Measurements from ENCODE around the gene HSPG2.
"Not testable (repeated sequence)": the region's sequence is repeated elsewhere in the genome, so short reads cannot be mapped to it uniquely, and the experiment has no call there.

HSPG2 gene

GRCh38 chr1:21974699-21975098, 37.6 kb upstream of the HSPG2 start:
- not testable (repeated sequence) for H3K9me3 ChIP-seq (ENCODE audit: control insufficient read depth in 1 of 2, low read length in 2 of 2); H3K27me3 ChIP-seq (ENCODE audit: control insufficient read depth in 1 of 2, insufficient read depth in 2 of 2, low read length in 2 of 2); H3K9ac ChIP-seq (ENCODE audit: low read depth in 1 of 2, low read length in 2 of 2); H3K27ac ChIP-seq (ENCODE audit: low read depth, low read length); H3K4me3 ChIP-seq (ENCODE audit: low read depth in 1 of 2, low read length in 2 of 2); H3K36me3 ChIP-seq (ENCODE audit: control insufficient read depth in 1 of 2, insufficient read depth in 2 of 2, low read length in 2 of 2)
- peaks cover 6 to 11% of the 10 kb centered on the region in 2 donors for H3K4me1 ChIP-seq (ENCODE audit: control insufficient read depth in 1 of 2, insufficient read depth in 2 of 2, low read length in 2 of 2)

DNA sequence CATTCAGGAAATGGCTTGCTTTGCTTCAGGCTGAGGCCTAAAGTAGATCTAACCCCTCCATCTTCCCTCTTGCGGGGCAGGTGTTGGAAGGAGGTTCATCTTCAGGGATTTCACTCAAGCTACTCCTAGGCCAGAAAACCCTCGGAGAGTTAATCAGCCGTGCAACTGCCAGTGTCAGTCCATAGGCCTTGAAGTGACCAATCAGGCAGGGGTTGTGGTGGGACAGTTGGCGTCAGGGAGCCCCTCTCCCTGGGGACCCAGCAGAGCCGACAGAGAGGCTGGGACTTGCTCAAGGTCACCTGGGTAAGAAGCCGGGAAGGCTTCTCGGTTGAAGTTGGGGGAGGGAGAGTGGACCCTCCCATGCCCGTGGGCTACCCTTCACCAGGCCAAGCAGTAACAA, 36.8 kb upstream of the HSPG2 start:
- not testable (repeated sequence) for H3K4me3 ChIP-seq (ENCODE audit: low read depth in 1 of 2, low read length in 2 of 2); H3K9me3 ChIP-seq (ENCODE audit: control insufficient read depth in 1 of 2, low read length in 2 of 2); H3K36me3 ChIP-seq (ENCODE audit: control insufficient read depth in 1 of 2, insufficient read depth in 2 of 2, low read length in 2 of 2); H3K27ac ChIP-seq (ENCODE audit: low read depth, low read length); H3K27me3 ChIP-seq (ENCODE audit: control insufficient read depth in 1 of 2, insufficient read depth in 2 of 2, low read length in 2 of 2); H3K9ac ChIP-seq (ENCODE audit: low read depth in 1 of 2, low read length in 2 of 2)
- peaks cover 6 to 11% of the 10 kb centered on the region in 2 donors for H3K4me1 ChIP-seq (ENCODE audit: control insufficient read depth in 1 of 2, insufficient read depth in 2 of 2, low read length in 2 of 2)

DNA sequence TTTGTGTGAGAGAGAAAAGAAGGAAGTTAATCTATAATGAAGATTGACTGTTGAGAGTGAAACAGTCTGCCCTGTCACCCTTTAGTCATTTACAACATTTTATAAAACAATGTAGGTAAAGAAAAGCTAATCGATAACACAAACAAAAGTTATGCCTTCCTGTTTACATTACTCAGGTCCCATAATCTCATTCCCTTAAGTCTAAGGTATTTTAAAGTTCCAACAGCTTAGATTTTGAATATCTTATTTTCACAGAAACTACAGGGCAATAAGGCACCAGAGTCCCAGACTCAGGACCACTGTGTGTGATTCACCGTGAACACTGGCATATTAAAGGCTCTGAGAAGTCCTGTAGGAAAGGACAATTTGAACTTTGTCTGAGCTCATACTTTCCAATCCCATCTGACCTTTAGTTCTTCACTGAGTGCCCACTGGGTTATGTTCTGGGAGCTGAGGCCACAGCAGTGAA, 35.9 kb upstream of the HSPG2 start:
- H3K27me3 ChIP-seq (ENCODE audit: control insufficient read depth in 1 of 2, insufficient read depth in 2 of 2, low read length in 2 of 2); H3K9ac ChIP-seq (ENCODE audit: low read depth in 1 of 2, low read length in 2 of 2); H3K4me3 ChIP-seq (ENCODE audit: low read depth in 1 of 2, low read length in 2 of 2); H3K36me3 ChIP-seq (ENCODE audit: control insufficient read depth in 1 of 2, insufficient read depth in 2 of 2, low read length in 2 of 2); H3K9me3 ChIP-seq (ENCODE audit: control insufficient read depth in 1 of 2, low read length in 2 of 2): not testable (repeated sequence)
- Histone ChIP-seq H3K4me1 (ENCODE audit: control insufficient read depth in 1 of 2, insufficient read depth in 2 of 2, low read length in 2 of 2) (peaks cover 6 to 11% of the 10 kb centered on the region in 2 donors), H3K27ac (ENCODE audit: low read depth, low read length) (peak overlapping the region; percentile 58)

- not testable (repeated sequence) for H3K27ac ChIP-seq (ENCODE audit: low read depth, low read length); H3K9ac ChIP-seq (ENCODE audit: low read depth in 1 of 2, low read length in 2 of 2); H3K9me3 ChIP-seq (ENCODE audit: control insufficient read depth in 1 of 2, low read length in 2 of 2); H3K27me3 ChIP-seq (ENCODE audit: control insufficient read depth in 1 of 2, insufficient read depth in 2 of 2, low read length in 2 of 2); H3K36me3 ChIP-seq (ENCODE audit: control insufficient read depth in 1 of 2, insufficient read depth in 2 of 2, low read length in 2 of 2); H3K4me3 ChIP-seq (ENCODE audit: low read depth in 1 of 2, low read length in 2 of 2)
- peaks cover 6 to 11% of the 10 kb centered on the region in 2 donors for H3K4me1 ChIP-seq (ENCODE audit: control insufficient read depth in 1 of 2, insufficient read depth in 2 of 2, low read length in 2 of 2)
Measured at GRCh38 chr1:21970523-21970922, 33.4 kb upstream of the HSPG2 start.

GRCh38 chr1:21969066-21969465, 32.0 kb upstream of the HSPG2 start:
- not testable (repeated sequence) for H3K4me3 ChIP-seq (ENCODE audit: low read depth in 1 of 2, low read length in 2 of 2); H3K9ac ChIP-seq (ENCODE audit: low read depth in 1 of 2, low read length in 2 of 2); H3K36me3 ChIP-seq (ENCODE audit: control insufficient read depth in 1 of 2, insufficient read depth in 2 of 2, low read length in 2 of 2); H3K27me3 ChIP-seq (ENCODE audit: control insufficient read depth in 1 of 2, insufficient read depth in 2 of 2, low read length in 2 of 2); H3K27ac ChIP-seq (ENCODE audit: low read depth, low read length); H3K9me3 ChIP-seq (ENCODE audit: control insufficient read depth in 1 of 2, low read length in 2 of 2)
- peaks cover 6 to 10% of the 10 kb centered on the region in 2 donors for H3K4me1 ChIP-seq (ENCODE audit: control insufficient read depth in 1 of 2, insufficient read depth in 2 of 2, low read length in 2 of 2)

DNA sequence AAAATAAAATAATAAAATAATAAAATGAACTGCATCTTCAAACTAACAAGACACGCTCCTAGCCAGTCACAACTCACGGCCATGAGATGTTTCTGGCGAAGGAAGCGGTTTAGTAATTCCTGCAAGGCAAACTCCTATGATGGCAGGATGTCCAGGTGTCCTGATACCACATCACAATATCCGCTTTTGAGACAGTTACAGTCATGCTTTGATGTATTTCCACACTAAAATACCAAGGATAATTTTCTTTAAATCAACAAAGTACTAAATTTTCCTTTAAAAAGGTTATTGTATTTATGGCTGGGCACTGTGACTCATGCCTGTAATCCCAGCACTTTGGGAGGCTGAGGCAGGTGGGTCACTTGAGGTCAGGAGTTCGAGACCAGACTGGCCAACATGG, 30.1 kb upstream of the HSPG2 start:
- not testable (repeated sequence) for H3K4me3 ChIP-seq (ENCODE audit: low read depth in 1 of 2, low read length in 2 of 2); H3K36me3 ChIP-seq (ENCODE audit: control insufficient read depth in 1 of 2, insufficient read depth in 2 of 2, low read length in 2 of 2)

GRCh38 chr1:21966247-21967000, 29.3 kb upstream of the HSPG2 start:
- no peaks in the 10 kb centered on the region for H3K36me3 ChIP-seq (ENCODE audit: control insufficient read depth in 1 of 2, insufficient read depth in 2 of 2, low read length in 2 of 2)
- H3K9ac ChIP-seq (ENCODE audit: low read depth in 1 of 2, low read length in 2 of 2): no peak overlapping the region
- no peak overlapping the region for H3K27ac ChIP-seq (ENCODE audit: low read depth, low read length)
- H3K4me1 ChIP-seq (ENCODE audit: control insufficient read depth in 1 of 2, insufficient read depth in 2 of 2, low read length in 2 of 2): no peaks in the 10 kb centered on the region
- H3K27me3 ChIP-seq (ENCODE audit: control insufficient read depth in 1 of 2, insufficient read depth in 2 of 2, low read length in 2 of 2): no peaks in the 10 kb centered on the region
- no peak overlapping the region for H3K4me3 ChIP-seq (ENCODE audit: low read depth in 1 of 2, low read length in 2 of 2)
- H3K9me3 ChIP-seq (ENCODE audit: control insufficient read depth in 1 of 2, low read length in 2 of 2): no peaks in the 10 kb centered on the region

More for the DNA sequence above, 30.1 kb upstream of the HSPG2 start:
- not testable (repeated sequence) for H3K4me1 ChIP-seq (ENCODE audit: control insufficient read depth in 1 of 2, insufficient read depth in 2 of 2, low read length in 2 of 2); H3K9me3 ChIP-seq (ENCODE audit: control insufficient read depth in 1 of 2, low read length in 2 of 2); H3K9ac ChIP-seq (ENCODE audit: low read depth in 1 of 2, low read length in 2 of 2); H3K27me3 ChIP-seq (ENCODE audit: control insufficient read depth in 1 of 2, insufficient read depth in 2 of 2, low read length in 2 of 2); H3K27ac ChIP-seq (ENCODE audit: low read depth, low read length)

- Histone ChIP-seq H3K36me3 (ENCODE audit: control insufficient read depth in 1 of 2, insufficient read depth in 2 of 2, low read length in 2 of 2) (no peaks in the 10 kb centered on the region), H3K4me3 (ENCODE audit: low read depth in 1 of 2, low read length in 2 of 2) (no peak overlapping the region), H3K9ac (ENCODE audit: low read depth in 1 of 2, low read length in 2 of 2) (no peak overlapping the region), H3K27ac (ENCODE audit: low read depth, low read length) (no peak overlapping the region), H3K27me3 (ENCODE audit: control insufficient read depth in 1 of 2, insufficient read depth in 2 of 2, low read length in 2 of 2) (no peaks in the 10 kb centered on the region), H3K9me3 (ENCODE audit: control insufficient read depth in 1 of 2, low read length in 2 of 2) (no peaks in the 10 kb centered on the region), H3K4me1 (ENCODE audit: control insufficient read depth in 1 of 2, insufficient read depth in 2 of 2, low read length in 2 of 2) (no peaks in the 10 kb centered on the region)
Measured at GRCh38 chr1:21963477-21964217, 26.5 kb upstream of the HSPG2 start.

- Histone ChIP-seq H3K4me1 (ENCODE audit: control insufficient read depth in 1 of 2, insufficient read depth in 2 of 2, low read length in 2 of 2) (peaks cover 8 to 9% of the 10 kb centered on the region in 2 donors), H3K9me3 (ENCODE audit: control insufficient read depth in 1 of 2, low read length in 2 of 2) (no peaks in the 10 kb centered on the region), H3K27ac (ENCODE audit: low read depth, low read length) (no peak overlapping the region), H3K36me3 (ENCODE audit: control insufficient read depth in 1 of 2, insufficient read depth in 2 of 2, low read length in 2 of 2) (no peaks in the 10 kb centered on the region), H3K27me3 (ENCODE audit: control insufficient read depth in 1 of 2, insufficient read depth in 2 of 2, low read length in 2 of 2) (no peaks in the 10 kb centered on the region), H3K9ac (ENCODE audit: low read depth in 1 of 2, low read length in 2 of 2) (no peak overlapping the region), H3K4me3 (ENCODE audit: low read depth in 1 of 2, low read length in 2 of 2) (no peak overlapping the region)
Measured at GRCh38 chr1:21961799-21962198, 24.7 kb upstream of the HSPG2 start.

- Histone ChIP-seq H3K4me1 (ENCODE audit: control insufficient read depth in 1 of 2, insufficient read depth in 2 of 2, low read length in 2 of 2) (peaks cover 13 to 14% of the 10 kb centered on the region in 2 donors), H3K4me3 (ENCODE audit: low read depth in 1 of 2, low read length in 2 of 2) (no peak overlapping the region), H3K27me3 (ENCODE audit: control insufficient read depth in 1 of 2, insufficient read depth in 2 of 2, low read length in 2 of 2) (no peaks in the 10 kb centered on the region), H3K9me3 (ENCODE audit: control insufficient read depth in 1 of 2, low read length in 2 of 2) (no peaks in the 10 kb centered on the region), H3K27ac (ENCODE audit: low read depth, low read length) (no peak overlapping the region), H3K36me3 (ENCODE audit: control insufficient read depth in 1 of 2, insufficient read depth in 2 of 2, low read length in 2 of 2) (no peaks in the 10 kb centered on the region), H3K9ac (ENCODE audit: low read depth in 1 of 2, low read length in 2 of 2) (no peak overlapping the region)
Measured at GRCh38 chr1:21961337-21961736, 24.2 kb upstream of the HSPG2 start.
